ENCODE measurements around the gene MPP2. TPM values are rescaled to one million over a fixed set of nuclear protein-coding genes. Genes with fewer than 3 reads are reported as not detected.

Gene MPP2
- total and polyA plus RNA-seq, 2 donors (not counting 3 experiments of a cell fraction or from before 2014, with no cell fraction given): 1.4 to 1.6 TPM

DNA sequence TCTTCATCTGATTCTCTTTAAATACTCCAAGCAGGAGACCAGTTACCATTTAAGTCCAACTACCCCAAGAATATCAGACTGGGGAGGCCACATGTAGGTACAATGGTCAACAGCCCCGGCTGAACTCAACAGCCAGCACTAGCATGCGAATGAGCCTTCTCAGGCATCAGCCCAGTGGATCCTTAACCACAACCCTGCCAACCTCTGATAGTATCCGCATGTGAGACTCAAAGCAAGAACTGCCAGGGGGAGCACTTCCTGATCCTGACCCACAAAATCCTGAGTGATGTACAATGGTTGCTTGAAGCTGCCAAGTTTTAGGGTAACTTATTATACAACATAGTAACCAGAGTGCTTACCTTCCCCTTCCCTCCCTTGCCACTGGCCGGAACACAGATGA lies 42.4 kb upstream of the MPP2 start:
- H3K9me1 ChIP-seq (replicated peaks; ENCODE audit: control insufficient read depth, extremely low read depth, insufficient read depth, low read length): no peaks in the 10 kb centered on the region
- no peaks in the 10 kb centered on the region for H4K20me1 ChIP-seq (replicated peaks; ENCODE audit: control insufficient read depth, extremely low read depth, insufficient read depth, low read length)
- H3K4me1 ChIP-seq (ENCODE audit: control insufficient read depth, extremely low read depth, insufficient read depth, low read length): peaks cover 2% of the 10 kb centered on the region
- no peak overlapping the region for H3K4me2 ChIP-seq (ENCODE audit: insufficient read depth, low read length)
- intact Hi-C loops (cut with micrococcal nuclease): no loop called here
- dilution Hi-C loops (cut with MboI; ENCODE audit: extremely low pct_ligation_motif_present, low sequenced_read_pairs): no loop called here
- DNase-seq (ENCODE audit: low read depth, low spot score) (no peak), FAIRE-seq (no peak)
- BruUV-seq (replicated peaks): no TSS peak
- POLR2A ChIA-PET: no interaction called here
- H3K4me3 ChIP-seq (replicated peaks in 1 of 3; ENCODE audit: insufficient read depth in 1 of 3, low read depth in 1 of 3, low read length in 3 of 3): no peak overlapping the region
- H3K9me3 ChIP-seq (replicated peaks; ENCODE audit: control insufficient read depth, insufficient read depth, low read length): no peaks in the 10 kb centered on the region
- H3K27me3 ChIP-seq (ENCODE audit: control insufficient read depth in 2 of 2, insufficient read depth in 2 of 2, low read length in 2 of 2): peaks cover 38 to 41% of the 10 kb centered on the region in 2 experiments
- no peak overlapping the region for H3K9ac ChIP-seq (replicated peaks; ENCODE audit: extremely low read depth, insufficient read depth, low read length)
- CTCF ChIA-PET: interaction anchor here (1.0 to 2.6 kb wide), 3 partner anchors 40 to 218 kb away, joined by 3 to 7 read pairs (median 3); no protein-coding TSS in a partner anchor
- no peak overlapping the region for H2AFZ ChIP-seq (ENCODE audit: low read depth, low read length)
- H3K79me2 ChIP-seq (ENCODE audit: control insufficient read depth, insufficient read depth, low read length): no peaks in the 10 kb centered on the region
- TF ChIP-seq EZH2 (IDR thresholded peaks at IDR 0.05; ENCODE audit: borderline replicate concordance, low read depth, low read length, severe bottlenecking) (no peak), GATA2 (IDR thresholded peaks at IDR 0.05; ENCODE audit: insufficient read depth, insufficient read length, low read depth, low read length) (no peak), POLR2AphosphoS5 (IDR thresholded peaks at IDR 0.05; ENCODE audit: insufficient read depth, low read depth, low read length) (no peak), JUN (IDR thresholded peaks at IDR 0.05; ENCODE audit: borderline replicate concordance, insufficient read depth, insufficient read length, low read depth) (no peak), FOS (IDR thresholded peaks at IDR 0.05; ENCODE audit: borderline replicate concordance, insufficient read depth, low read length) (no peak), MYC (IDR thresholded peaks at IDR 0.05; ENCODE audit: low read depth, low read length) (no peak), POLR2A (IDR thresholded peaks at IDR 0.05; ENCODE audit: low read depth, low read length) (no peak)
- TF ChIP-seq, protein P1, sequence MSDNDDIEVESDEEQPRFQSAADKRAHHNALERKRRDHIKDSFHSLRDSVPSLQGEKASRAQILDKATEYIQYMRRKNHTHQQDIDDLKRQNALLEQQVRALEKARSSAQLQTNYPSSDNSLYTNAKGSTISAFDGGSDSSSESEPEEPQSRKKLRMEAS (IDR thresholded peaks at IDR 0.05; ENCODE audit: insufficient read depth, insufficient read length): no peak
- TF ChIP-seq, protein P2, sequence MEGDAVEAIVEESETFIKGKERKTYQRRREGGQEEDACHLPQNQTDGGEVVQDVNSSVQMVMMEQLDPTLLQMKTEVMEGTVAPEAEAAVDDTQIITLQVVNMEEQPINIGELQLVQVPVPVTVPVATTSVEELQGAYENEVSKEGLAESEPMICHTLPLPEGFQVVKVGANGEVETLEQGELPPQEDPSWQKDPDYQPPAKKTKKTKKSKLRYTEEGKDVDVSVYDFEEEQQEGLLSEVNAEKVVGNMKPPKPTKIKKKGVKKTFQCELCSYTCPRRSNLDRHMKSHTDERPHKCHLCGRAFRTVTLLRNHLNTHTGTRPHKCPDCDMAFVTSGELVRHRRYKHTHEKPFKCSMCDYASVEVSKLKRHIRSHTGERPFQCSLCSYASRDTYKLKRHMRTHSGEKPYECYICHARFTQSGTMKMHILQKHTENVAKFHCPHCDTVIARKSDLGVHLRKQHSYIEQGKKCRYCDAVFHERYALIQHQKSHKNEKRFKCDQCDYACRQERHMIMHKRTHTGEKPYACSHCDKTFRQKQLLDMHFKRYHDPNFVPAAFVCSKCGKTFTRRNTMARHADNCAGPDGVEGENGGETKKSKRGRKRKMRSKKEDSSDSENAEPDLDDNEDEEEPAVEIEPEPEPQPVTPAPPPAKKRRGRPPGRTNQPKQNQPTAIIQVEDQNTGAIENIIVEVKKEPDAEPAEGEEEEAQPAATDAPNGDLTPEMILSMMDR (IDR thresholded peaks at IDR 0.05; ENCODE audit: extremely low read depth in 1 of 2, insufficient read depth in 1 of 2, low read depth in 1 of 2, low read length in 2 of 2): no peak
- no peak overlapping the region for H3K27ac ChIP-seq (ENCODE audit: insufficient read depth, low read depth, low read length)
- no peaks in the 10 kb centered on the region for H3K36me3 ChIP-seq (ENCODE audit: control insufficient read depth in 2 of 2, extremely low read depth in 1 of 2, insufficient read depth in 2 of 2, low read length in 2 of 2)
